ENCODE data around the gene BCL11A. TPM values are rescaled to one million over a fixed set of nuclear protein-coding genes. Genes with fewer than 3 reads are reported as not detected.

BCL11A gene
- total RNA-seq, 1 experiment from 2014 or later: 0.11 TPM

DNA sequence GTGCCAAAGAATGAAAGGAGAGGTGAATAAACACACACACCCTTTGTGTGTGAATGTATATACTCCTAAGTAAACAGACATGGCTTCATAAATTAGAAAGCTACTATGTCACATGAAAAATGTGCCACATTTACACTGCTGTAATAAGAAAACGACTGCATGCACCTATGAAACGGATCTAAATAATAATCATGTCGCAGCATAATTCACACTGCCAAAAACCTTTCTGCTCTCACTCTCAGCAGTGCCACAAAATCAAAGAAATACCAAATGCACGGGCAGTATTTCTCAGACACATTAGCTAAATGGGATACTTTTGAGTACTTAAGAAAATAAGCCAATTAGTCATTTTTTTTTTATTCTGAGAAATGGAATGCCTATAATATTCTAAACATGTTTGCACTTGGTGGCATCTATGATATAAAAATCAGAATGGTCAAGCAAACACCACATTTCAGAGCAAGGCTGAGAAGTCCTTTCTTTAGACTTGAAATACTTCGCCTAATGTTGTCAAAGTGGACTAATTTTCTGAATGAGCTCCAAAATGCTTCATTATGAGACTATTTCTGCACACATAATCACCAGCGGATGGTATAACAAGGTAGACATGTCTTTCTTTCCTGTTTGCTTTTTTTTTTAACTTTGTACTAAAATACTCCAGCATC lies 6.6 kb downstream of the BCL11A start:
- DNase-seq (ENCODE audit: low read depth): no peak

DNA sequence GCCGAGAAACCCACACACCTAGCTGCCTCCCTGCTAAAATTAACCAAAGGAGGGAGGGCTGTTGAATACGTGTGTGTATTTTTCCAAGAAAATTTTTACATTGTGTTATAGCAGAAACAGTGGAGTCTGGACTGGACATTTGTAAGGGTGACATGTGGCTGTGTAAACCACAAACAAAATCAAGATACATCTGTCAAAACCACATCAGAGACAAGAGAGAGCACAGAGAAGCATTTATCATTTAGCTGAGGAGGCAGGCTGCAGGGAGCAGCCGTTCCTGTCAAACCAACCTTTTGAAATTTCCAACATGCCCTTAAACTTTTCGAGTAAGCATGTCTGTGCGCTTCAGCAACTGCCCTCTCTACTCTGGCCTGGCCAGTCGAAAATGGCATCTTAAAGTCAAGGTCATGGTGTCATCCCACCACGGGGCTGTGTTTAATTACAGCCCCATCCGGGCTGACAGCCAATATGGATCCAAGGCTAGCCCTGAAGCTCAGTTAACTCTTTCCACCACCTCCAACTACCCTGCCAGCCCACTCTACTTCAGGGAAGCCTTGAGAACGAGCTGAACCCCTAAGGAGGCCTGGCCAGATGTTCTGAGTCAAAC lies 8.4 kb downstream of the BCL11A start:
- DNase-seq (ENCODE audit: low read depth): no peak

DNA sequence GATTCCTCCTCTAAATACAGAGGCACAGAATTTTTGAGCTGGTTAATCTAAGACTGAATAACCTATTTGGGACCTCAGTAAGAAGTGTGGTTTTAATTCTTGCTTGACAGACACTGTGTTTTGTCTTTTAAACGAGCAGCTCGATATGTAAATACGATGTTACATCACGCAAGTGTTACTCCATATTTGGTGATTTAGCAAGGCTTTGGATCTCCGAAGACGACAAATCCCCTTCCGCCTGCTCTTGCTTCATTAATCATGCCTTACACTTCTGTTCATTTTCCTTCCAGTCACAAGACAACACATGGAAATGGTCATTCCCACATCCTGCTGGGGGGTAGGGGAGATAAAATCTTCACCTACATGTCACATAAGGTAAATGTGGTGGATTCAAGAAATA lies 9.4 kb downstream of the BCL11A start:
- no peak for DNase-seq (ENCODE audit: low read depth)

DNA sequence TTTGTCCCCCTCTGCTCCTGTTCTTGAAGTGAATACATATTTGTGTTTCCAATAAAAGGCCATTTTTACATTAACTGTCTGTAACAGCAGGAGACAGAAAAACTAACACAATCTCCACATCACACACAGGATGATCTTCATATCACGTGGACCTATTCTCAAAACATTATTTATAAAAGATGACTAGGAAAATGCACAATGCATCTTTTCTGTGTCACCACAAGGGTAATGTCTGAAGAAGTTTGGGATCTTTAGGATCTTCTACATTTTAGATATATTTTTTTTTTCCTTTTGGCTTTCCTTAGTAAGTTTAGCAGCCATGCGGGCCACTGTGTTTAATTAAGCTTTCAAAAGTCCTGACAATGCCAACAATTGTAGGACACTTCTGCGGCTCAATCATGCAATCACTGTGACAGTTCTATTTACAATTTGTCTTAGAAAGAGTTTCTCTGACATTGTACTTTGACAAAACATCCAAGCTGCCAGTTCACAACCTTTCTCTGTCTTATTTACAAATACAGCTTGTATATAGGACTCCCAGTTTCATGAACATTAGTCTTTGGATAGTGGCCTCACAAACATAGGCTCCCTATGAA lies 12.3 kb downstream of the BCL11A start:
- DNase-seq (ENCODE audit: low read depth): no peak

DNA sequence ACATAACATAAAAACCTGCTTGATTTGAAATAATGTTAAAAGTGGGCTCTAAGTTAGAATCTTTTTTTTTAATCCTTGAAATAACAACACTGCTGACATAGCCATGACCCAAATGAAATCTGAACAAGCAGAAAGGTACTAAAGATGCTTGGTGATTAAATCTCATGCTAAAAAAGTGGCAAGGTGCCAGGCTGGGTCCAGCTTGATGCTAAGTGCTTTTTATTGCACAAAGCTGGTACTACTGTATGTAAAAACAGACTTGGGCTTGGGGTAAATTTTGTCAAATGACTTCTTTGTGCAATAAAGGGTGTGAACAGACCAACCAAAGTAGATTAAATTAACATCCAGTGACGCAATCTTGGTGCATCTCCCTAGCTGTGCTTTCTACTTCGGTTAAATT lies 13.4 kb downstream of the BCL11A start:
- no peak for DNase-seq (ENCODE audit: low read depth)

DNA sequence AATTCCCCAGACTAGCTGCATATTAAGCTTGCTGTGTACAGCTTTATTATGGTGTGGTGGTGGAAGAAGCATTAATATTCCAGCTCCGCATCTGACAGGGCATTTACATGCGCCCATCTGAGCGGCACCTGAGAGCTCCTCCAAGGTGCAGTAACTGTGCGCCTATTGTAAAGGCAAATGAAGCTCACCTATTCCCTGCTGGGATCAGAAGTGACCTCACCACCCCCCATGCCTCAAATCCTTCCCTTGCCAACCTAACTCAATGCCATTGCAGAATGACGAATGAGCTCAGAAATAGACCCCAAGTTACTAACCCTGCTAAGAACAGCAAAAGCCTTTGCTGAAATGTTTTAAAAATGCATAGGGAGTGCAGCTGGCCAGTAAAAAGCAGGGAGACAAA lies 14.3 kb downstream of the BCL11A start:
- no peak for DNase-seq (ENCODE audit: low read depth)

DNA sequence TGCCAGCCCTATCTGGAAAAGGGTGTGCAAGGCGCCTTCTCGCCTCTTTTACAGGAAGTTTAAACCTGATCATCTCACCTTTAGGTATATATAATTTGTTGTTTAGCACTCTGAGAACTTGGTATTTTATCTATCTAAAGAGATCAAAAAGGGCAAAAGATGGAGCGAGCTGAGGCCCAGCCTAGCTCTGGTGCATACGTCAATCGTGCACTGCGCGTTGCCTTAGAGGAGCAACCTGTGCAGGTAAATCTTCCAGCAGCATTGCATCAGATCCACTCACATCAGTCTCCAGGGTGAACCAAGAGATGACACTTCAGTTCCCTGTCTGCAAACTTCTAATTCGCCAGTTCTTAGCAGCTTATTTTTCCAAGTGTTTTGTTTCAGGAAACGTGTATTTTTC lies 15.4 kb downstream of the BCL11A start:
- no peak for DNase-seq (ENCODE audit: low read depth)

DNA sequence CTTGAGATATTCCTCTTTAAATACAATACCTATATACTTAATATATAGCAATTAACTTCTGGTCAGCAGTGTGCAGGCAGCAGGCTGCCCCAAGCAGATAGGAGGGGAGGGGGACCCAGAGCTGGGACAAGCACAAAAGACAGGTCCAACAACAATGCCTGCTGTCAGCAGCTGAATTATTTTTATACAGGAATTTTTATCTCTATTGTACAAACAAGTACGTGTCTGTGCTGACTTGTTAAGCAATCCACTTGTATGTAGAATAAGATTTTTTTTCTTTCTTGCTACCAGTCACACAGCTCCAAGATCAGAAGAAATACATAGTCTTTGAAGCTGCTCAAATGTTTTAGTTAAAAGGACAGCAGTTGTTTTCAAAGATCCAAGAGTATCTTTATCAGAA lies 16.7 kb downstream of the BCL11A start:
- DNase-seq (ENCODE audit: low read depth): no peak

DNA sequence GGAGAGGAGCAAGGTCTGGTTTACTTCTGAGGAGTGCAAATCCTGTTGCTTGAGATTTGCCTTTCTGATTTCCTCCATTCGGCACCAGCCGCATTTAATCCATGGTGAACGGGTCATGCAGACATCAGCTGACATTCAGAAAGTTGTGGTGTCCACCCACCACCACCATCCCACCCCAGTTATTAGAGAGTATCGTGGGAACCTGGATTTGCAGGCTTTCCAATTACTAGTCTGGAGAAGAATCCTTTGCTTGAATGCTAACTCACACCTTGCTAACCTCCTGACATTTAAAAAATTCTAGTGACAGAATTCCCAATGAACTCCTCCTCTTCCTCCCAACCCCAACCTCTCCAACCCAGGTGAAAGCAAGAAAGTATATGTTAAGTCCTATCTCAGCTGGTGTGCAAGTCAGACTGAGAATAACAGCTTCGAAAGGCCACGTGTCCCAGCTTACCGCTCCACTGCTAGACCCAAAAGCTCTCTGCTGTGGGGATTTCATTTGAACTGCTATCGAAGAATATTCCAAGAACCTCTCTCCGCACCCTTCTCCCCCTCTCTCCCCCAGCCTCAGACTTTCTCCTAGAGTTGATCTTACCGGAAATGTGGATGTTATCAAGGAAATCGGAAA lies 17.7 kb downstream of the BCL11A start:
- no peak for DNase-seq (ENCODE audit: low read depth)

DNA sequence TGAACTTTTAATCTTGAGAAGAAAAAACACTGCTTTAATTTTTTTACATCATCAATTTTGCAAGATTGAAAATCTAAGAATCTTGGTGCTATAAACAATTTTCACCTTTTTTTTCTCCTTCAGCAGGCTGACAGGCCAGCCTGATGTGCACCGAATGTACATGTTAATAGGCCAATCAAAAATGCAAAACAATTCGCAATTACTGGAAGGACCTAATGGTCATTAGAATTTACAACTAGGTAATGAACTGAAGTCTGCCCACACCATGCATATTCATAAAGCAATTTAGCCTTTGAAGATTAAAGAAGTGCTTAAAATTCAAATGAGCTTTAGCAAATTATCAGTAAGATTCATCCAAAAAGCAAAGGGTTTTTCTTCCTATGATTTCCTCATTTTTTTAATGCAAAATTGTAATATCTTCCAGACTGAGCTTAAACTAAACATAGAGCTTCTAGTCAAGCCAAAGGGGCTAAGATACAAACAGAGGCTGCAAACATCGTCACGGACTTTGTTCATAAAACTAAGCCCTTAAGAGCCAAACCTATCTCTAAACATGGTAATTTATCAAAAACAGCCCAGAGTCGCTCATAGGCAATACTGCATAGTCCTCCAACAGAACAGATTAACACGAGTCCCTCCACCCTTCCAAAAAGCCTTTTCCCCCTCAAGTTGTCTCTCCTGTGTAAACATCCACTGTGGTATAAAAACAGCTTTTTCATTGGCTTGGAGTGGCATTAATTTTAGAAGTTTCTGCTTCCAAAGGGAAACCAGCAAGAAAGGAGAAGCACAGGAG lies 18.4 kb downstream of the BCL11A start:
- DNase-seq (ENCODE audit: low read depth): no peak

DNA sequence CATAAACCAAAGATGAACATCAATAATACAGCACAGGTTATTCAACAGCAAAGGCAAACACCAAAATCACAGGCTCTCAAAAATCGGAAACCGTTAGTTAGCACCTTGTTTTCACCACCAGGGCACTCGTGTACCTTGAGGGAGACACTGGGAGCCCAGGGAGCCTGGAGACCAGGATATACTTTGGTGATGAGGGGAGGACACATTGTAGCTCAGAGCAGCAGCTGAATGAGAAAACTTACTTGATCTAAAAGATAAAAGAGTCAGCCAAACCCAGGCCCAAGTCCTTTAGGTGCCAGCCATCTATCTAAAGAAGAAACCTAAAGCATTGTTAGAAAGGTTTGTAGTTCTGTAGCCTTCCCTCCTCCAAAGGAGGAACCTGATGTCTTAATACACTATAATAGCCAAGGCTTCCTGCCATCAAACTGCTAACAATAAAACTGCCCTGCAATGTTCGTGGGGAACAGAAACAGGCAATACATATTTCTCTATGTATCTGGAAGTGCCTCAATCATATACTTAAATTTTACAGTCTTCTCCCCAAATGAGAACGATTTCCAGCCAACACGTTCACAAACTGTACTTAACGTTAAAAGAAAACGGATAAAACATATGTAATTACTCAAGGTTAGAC lies 19.3 kb downstream of the BCL11A start:
- DNase-seq (ENCODE audit: low read depth): no peak

DNA sequence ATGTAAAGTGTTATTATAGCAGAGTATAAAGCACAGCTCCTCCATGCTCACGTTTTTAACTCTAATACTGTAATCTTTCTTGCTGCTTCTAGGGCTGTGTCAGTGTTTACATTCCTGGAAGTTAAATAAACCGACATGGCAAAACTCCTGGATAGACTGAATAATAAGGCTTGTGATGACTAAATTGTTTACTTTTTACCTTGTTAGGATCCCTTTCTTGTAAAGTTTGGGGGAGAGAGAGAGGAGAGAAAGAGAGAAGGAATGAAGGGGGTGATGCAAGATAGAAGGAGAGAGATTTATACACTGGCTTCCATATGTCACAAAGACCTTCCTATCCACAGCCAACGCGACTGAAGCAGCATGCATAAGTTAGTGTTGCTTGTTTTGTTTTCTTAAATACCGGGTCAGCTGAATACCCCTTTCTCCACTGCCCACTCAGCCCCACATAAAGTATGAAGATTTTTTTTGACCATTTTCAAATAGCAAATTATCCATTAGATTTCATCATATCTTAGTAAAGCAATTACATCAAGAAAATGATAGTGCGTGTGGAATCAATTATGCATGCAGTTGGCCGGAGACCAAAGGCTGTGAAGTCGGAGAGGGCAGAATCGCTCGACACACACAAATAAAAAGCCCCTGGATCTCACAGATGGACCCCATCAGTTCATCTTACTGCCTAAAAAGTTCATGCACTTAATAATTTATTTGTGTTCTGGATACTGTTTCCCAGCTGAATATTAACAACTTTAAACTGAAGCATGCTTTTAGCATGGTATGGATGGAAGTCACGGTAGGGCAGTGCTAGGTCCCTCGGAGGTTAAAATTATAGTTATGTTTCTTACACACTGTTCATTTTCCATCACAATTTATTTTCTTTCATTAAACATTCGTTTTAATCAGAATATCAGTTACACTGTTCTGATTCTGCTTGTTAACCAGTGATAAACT lies 20.1 kb downstream of the BCL11A start:
- no peak for DNase-seq (ENCODE audit: low read depth)

DNA sequence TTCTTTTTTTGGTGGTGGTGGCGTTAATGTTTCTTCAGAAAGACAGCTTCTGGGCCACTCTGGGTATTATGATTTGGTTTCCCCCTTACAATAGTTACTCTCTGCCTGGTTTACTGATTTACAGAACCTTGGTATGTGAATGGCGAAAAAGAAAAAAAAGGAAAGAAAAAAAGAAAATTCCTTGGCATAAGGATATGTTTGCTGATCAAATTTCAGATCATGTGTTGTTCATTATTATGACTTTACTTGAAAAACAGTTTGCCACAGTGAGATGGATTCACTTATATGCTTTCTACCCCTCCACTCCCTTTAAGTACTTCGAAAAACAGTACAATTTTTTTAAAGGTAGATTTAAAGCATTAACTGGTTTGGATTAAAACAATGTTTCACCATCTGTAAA lies 21.0 kb downstream of the BCL11A start:
- no peak for DNase-seq (ENCODE audit: low read depth)

DNA sequence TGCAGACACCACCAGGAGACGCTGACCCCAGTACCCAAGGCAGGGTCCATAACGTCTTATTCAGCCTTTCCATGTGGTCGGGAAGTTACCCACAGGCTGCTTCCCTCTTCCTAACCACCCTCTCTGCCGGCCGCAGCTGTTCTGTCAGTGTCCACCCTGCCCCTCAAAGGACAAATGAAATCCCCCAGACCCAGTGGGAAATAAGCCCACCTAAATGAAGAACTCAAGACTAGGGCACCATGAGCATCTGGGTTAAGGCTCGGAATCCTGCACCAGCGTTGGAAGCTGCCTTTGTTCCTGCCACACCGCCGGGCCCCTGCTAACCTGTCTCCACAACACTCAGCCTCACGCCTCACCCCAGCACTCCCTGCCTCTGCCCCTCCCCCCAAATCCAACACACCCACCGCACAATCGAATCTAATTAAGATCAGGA lies 21.7 kb downstream of the BCL11A start:
- no peak for DNase-seq (ENCODE audit: low read depth)

DNA sequence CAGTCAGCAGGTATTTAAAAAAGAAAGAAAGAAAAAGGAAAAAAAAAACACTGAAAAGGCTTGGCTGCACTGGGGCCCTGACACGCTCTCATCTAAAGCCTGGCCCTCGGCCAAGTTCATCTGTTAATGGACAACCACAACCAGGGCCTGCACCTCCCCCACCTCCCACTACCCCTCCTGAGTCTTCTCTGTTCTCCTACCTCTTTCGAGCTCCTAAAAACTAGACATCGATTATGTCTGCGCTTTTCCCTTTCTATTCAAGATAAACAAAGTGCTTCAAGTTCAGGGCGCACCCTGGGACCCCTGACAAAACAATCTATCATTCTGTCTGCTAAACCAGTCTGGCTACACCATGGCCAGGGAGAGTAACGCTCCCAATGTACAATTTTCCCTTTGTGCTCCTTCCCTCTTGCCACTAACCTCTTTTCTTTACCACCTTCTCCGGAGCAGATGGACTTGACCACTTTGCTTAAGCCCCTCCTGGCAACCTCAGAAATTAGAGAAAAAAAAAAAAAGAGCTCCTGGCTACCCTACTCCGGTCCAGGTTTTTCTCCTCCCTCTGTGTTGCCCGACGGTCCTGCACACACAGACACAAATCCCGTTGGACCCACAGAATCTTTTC lies 22.7 kb downstream of the BCL11A start:
- DNase-seq (ENCODE audit: low read depth): no peak

DNA sequence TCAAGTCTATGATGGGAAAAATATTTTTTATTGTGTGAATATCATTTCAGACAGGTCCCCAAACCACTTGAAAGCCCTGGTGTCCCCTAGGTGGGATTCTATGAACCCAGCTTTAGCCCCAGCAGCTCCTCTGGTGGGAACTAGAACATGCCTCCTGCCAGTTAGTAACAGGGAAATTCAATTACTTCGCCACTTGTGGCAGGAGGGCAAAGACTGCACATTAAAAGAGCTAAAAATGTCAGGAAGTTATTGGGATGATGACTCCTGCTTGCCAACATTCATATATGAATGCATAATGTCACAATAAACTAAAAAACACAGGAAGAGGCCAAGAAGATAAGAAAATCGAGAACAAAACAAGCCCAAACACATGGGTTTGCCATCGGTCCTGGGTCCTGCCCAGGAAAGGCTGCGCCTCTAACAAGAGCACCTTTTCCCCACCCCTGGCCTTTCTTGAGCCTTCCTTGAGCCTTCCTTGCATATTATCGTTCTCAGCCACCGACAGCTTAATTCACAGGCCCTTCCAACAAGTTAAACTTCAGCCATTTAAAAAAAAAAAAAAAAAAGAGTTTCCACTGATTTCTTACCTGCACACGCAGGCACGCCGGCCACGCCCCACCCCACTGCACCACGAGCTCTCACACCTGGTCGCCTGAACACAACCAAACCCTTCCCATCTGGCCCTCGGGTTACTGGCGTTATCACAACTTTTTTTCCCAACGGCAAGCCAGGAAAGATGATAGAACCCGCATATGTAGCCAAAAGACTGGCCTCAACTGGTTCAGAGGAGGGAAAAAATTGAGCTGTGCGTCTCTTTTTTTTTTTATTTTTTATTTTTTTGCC lies 23.4 kb downstream of the BCL11A start:
- no peak for DNase-seq (ENCODE audit: low read depth)

DNA sequence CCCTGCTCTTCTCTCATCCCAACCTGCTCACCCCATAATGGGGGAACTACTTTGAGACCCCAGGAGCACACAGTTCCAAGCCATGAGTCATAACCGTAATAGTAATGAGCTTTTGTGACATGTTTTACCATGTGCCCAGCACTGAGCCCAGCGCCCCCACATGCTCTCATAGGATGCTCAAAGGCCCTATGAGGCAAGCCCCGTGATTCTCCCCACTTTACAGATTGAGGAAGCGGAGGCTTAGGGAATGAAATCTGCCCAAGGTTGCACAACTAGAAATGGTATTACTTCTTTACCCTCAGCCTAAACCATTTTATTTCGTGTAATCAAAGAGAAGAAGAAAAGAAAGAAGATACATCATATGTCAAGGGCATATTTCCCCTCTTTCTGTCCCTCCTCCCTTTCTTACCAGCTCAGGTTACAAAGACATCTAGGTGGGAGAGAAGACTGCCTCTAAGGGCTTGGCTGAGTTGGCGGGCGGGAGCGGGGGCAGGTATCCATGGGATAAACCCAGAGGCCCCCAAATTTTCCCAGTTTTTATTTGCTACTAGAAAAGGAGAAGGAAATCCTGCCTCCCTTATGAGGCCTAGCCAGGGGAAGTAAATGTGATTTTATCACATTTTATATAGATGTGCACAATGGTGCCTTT lies 24.2 kb downstream of the BCL11A start:
- no peak for DNase-seq (ENCODE audit: low read depth)

DNA sequence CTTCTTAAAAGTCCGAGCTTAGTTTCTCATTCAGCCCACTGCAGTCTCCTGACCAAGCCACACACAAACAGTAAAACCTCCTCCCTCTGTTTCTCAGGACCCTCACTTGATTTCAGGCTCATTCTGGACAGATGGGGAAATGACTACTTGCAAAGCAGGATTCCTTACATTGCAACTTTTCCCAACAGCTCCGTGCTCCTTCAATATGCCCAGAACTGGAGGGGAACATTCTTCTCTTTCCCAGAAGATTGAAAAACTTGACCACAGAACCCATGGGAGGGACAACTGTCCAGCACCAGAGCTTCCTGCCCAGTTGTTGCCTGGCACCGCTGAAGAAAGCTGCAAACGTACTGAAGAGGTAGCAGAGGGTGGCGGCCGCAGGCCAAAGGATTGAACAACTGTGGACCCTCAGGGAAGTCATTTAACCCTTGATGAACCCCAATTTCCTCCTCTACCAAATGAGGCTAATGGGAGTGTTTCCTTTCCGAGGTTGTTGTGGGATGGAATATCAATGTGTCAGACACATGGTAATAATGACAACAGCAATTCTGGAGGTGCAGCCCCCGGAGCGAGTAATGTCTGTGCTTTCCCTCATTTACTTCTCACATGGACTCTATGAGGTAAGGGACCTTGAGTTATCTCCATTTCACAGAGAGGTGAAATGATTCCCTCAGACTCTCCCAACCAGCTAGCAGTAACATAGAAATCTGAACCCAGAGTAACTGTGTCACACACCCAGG lies 25.0 kb downstream of the BCL11A start:
- DNase-seq (ENCODE audit: low read depth): no peak
